Peyer's patch (tissue), 4 donors: ENCODE results near the gene EMC8.

Source experiments
- CTCF ChIP-seq, 6 experiments: fragments of 450-650 bp in 4 of 6; fragments of 200-600 bp in 2 of 6; sonication (generic) in 1 of 6; IDR thresholded peaks; one replicate each; pipeline ENCODE4 v1.5.1; 2017 to 2019; ENCODE audit warnings: antibody characterized with exemption in 6 of 6, mild to moderate bottlenecking in 3 of 6, moderate library complexity in 1 of 6
- POLR2A ChIP-seq, 2 donors: fragments of 450-650 bp; IDR thresholded peaks; one replicate each; pipeline ENCODE4 v1.5.1; 2017; ENCODE audit warnings: antibody characterized with exemption in 2 of 2, mild to moderate bottlenecking in 2 of 2, moderate library complexity in 2 of 2

- TF ChIP-seq POLR2A (IDR thresholded peaks at IDR 0.05): no peak
- TF ChIP-seq CTCF (IDR thresholded peaks at IDR 0.05): no peak
Measured at GRCh38 chr16:85847036-85847435, 47.7 kb upstream of the EMC8 start.
